ENCODE results near the gene CD163.

DNA sequence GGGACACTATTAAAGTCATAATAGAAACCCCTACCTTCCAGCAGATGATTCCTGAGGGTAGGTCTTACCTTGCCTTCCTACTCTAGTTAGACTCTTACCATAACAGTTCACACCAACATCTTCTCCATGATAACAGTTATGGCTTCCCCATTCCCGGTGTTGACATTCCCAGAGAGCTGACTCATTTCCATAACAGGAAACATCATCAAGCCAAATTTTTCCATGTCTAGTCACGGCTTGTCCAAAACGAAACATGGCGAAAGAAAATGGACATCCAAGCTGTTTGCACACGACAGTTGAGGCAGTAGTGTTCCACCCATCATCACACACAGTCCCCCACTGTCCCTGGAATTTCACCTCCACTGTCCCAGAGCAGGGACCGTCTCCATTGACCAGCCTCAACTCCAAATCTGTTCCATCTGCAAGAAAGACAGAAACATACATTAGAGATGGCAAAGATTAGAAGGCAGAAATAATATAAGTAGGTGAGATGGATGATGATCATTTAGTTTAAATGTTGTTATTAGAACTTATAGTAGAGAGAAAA, 70.2 kb downstream of the CD163 start:
- TF ChIP-seq, protein P1, sequence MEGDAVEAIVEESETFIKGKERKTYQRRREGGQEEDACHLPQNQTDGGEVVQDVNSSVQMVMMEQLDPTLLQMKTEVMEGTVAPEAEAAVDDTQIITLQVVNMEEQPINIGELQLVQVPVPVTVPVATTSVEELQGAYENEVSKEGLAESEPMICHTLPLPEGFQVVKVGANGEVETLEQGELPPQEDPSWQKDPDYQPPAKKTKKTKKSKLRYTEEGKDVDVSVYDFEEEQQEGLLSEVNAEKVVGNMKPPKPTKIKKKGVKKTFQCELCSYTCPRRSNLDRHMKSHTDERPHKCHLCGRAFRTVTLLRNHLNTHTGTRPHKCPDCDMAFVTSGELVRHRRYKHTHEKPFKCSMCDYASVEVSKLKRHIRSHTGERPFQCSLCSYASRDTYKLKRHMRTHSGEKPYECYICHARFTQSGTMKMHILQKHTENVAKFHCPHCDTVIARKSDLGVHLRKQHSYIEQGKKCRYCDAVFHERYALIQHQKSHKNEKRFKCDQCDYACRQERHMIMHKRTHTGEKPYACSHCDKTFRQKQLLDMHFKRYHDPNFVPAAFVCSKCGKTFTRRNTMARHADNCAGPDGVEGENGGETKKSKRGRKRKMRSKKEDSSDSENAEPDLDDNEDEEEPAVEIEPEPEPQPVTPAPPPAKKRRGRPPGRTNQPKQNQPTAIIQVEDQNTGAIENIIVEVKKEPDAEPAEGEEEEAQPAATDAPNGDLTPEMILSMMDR (IDR thresholded peaks at IDR 0.05; ENCODE audit: low read depth, low read length, poor library complexity, severe bottlenecking): no peak
- no peak for TF ChIP-seq EZH2phosphoT487 (IDR thresholded peaks at IDR 0.05; ENCODE audit: borderline replicate concordance, low read length)
